KMS-11 (cell line): ENCODE data around the gene ZBED2.

ENCODE experiments used
- H2AFZ ChIP-seq: fragments of 200-600 bp; sonication (generic); 2 replicates; pipeline ENCODE4 v1.6.1; 2016; ENCODE audit warnings: antibody characterized with exemption, mixed run types, low read depth
- H3K27ac ChIP-seq: fragments of 200-600 bp; sonication (generic); 2 replicates; pipeline ENCODE4 v1.6.1; 2016; ENCODE audit warnings: mild to moderate bottlenecking, mixed run types
- H3K27me3 ChIP-seq: fragments of 200-600 bp; sonication (generic); 2 replicates; pipeline ENCODE4 v1.6.1; 2017; ENCODE audit warnings: mild to moderate bottlenecking, low read depth, mixed run types, moderate library complexity; ENCODE audit not compliant: insufficient read depth
- H3K36me3 ChIP-seq: fragments of 200-600 bp; sonication (generic); 2 replicates; pipeline ENCODE4 v1.6.1; 2017; ENCODE audit warnings: mild to moderate bottlenecking, mixed run types; ENCODE audit not compliant: insufficient read depth
- H3K4me1 ChIP-seq: fragments of 200-600 bp; sonication (generic); 2 replicates; pipeline ENCODE4 v1.6.1; 2016; ENCODE audit warnings: mild to moderate bottlenecking, low read depth, mixed run types; ENCODE audit not compliant: poor library complexity, severe bottlenecking
- H3K4me2 ChIP-seq: fragments of 200-600 bp; sonication (generic); 2 replicates; pipeline ENCODE4 v1.7.0; 2016; ENCODE audit warnings: mild to moderate bottlenecking, mixed run types
- H3K4me3 ChIP-seq: fragments of 200-600 bp; sonication (generic); IDR thresholded peaks from 2 replicates; pipeline ENCODE4 v1.6.1; 2017; ENCODE audit warnings: low read depth, low read length, mixed read lengths; ENCODE audit not compliant: insufficient read depth
- H3K79me2 ChIP-seq: fragments of 200-600 bp; sonication (generic); 2 replicates; pipeline ENCODE4 v1.6.1; 2016; ENCODE audit warnings: low read depth, mixed run types; ENCODE audit not compliant: insufficient read depth
- H3K9ac ChIP-seq: fragments of 200-600 bp; sonication (generic); 2 replicates; pipeline ENCODE4 v1.6.1; 2016; ENCODE audit warnings: mild to moderate bottlenecking, mixed run types
- H4K20me1 ChIP-seq: fragments of 200-600 bp; sonication (generic); 2 replicates; pipeline ENCODE4 v1.6.1; 2016; ENCODE audit warnings: mild to moderate bottlenecking, mixed run types; ENCODE audit not compliant: insufficient read depth
- TF ChIP-seq, protein P1 (sequence below): fragments of 200-600 bp; sonication (generic); conservative IDR thresholded peaks from 2 replicates; pipeline ENCODE4 v1.6.1; 2017; ENCODE audit warnings: low read depth, mild to moderate bottlenecking, antibody characterized with exemption, low read length, moderate library complexity, mixed read lengths

ZBED2 gene

DNA sequence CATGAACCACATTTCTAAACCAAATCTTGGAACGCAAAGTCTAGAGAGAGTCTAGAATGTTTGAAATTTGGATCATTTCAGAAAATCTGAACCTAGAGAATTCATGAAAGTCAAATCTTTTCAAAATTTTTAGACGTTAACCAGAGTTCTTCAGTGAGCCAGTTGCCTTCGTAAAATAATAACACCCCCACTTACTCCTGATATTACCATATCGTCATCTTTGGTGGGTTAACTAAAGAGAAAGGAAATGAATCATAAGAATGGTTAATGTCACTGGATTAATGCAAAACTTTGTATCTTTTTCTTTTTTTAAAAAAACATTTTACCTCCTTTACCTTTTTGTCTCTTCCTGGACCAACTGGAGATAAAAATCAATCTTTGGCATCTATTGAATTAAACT, 1.2 kb upstream of the ZBED2 start:
- no peaks in the 10 kb centered on the region for H3K36me3 ChIP-seq
- H4K20me1 ChIP-seq: no peaks in the 10 kb centered on the region
- no peak overlapping the region for H3K9ac ChIP-seq
- H3K27me3 ChIP-seq: no peaks in the 10 kb centered on the region
- H3K4me3 ChIP-seq: no peak overlapping the region
- no peak overlapping the region for H3K4me2 ChIP-seq
- TF ChIP-seq, protein P1, sequence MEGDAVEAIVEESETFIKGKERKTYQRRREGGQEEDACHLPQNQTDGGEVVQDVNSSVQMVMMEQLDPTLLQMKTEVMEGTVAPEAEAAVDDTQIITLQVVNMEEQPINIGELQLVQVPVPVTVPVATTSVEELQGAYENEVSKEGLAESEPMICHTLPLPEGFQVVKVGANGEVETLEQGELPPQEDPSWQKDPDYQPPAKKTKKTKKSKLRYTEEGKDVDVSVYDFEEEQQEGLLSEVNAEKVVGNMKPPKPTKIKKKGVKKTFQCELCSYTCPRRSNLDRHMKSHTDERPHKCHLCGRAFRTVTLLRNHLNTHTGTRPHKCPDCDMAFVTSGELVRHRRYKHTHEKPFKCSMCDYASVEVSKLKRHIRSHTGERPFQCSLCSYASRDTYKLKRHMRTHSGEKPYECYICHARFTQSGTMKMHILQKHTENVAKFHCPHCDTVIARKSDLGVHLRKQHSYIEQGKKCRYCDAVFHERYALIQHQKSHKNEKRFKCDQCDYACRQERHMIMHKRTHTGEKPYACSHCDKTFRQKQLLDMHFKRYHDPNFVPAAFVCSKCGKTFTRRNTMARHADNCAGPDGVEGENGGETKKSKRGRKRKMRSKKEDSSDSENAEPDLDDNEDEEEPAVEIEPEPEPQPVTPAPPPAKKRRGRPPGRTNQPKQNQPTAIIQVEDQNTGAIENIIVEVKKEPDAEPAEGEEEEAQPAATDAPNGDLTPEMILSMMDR: no peak
- no peak overlapping the region for H2AFZ ChIP-seq
- no peak overlapping the region for H3K27ac ChIP-seq
- no peaks in the 10 kb centered on the region for H3K79me2 ChIP-seq
- H3K4me1 ChIP-seq: no peaks in the 10 kb centered on the region

DNA sequence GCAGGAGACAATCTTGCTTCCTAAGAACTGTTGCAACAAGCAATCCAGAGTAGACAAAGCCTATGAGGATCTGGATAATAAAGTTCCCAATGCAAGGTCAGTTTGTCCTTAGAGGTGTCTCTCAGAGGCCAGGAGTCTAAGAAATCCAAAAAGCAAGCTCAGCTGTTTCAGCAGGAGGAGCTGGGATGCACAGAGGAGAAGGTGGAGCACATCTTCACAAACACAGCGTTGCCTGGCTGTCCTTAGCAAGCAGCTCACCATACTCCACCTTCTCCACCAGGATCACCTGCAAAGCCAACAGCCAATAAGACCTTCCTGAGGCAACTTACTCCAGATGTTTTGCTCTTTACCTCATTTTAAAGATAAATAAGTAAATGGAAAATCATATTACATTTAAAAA, 365 bp downstream of the ZBED2 start:
- H3K27me3 ChIP-seq: no peaks in the 10 kb centered on the region
- no peaks in the 10 kb centered on the region for H3K4me1 ChIP-seq

DNA sequence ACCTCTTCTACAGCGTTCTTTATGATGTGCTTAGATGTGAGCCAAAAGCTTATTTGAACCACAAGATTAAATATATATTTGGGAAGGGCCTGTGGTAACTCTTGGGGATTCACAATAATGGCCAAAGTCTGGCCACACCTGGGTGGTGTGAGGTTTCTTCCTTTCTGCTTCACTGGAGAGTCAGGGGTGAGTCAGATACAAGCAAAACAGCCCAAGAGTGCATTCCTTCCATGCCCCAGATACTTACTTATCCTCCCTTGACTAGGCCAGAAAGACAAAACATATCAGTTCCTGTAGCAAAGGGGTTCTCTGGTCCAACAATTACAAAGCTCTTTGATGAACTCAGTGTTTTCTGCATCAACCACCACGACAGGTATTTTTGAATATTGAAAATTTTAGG, 941 bp downstream of the ZBED2 start:
- no peaks in the 10 kb centered on the region for H3K27me3 ChIP-seq
- H3K4me1 ChIP-seq: no peaks in the 10 kb centered on the region
- H3K4me3 ChIP-seq: no peak overlapping the region
- no peak overlapping the region for H3K9ac ChIP-seq
- no peak overlapping the region for H2AFZ ChIP-seq
- H3K27ac ChIP-seq: no peak overlapping the region
- no peaks in the 10 kb centered on the region for H3K79me2 ChIP-seq
- TF ChIP-seq, protein P1: no peak
- no peak overlapping the region for H3K4me2 ChIP-seq
- H4K20me1 ChIP-seq: no peaks in the 10 kb centered on the region
- no peaks in the 10 kb centered on the region for H3K36me3 ChIP-seq

More for the DNA sequence above, 365 bp downstream of the ZBED2 start:
- Histone ChIP-seq H4K20me1 (no peaks in the 10 kb centered on the region), H3K4me3 (no peak overlapping the region), H2AFZ (no peak overlapping the region), H3K27ac (no peak overlapping the region), H3K9ac (no peak overlapping the region), H3K4me2 (no peak overlapping the region), H3K79me2 (no peaks in the 10 kb centered on the region), H3K36me3 (no peaks in the 10 kb centered on the region)
- TF ChIP-seq, protein P1: no peak

DNA sequence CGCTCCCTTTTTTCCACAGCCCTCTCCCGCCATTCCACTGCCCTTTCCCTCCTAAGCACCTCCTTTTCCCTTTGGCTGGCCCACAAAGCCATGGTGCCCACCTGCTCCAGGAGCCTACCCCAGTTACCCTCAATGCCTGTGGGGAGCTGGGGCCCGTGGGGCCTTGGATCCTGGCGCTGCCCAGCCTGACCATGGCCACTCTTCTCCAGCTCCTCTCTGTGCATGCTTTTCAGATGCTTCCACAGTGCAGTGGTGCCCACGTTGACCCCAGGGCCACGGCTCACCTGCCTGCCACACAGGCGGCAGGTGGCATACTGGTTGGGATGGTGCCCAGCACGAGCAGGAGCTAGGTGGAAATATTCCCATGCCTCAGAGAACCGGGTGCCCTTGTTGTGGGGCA, 1.5 kb downstream of the ZBED2 start:
- H3K27me3 ChIP-seq: no peaks in the 10 kb centered on the region
- TF ChIP-seq, protein P1: no peak
- no peaks in the 10 kb centered on the region for H3K79me2 ChIP-seq
- H4K20me1 ChIP-seq: no peaks in the 10 kb centered on the region
- H3K4me1 ChIP-seq: no peaks in the 10 kb centered on the region
- H3K9ac ChIP-seq: no peak overlapping the region
- H3K4me3 ChIP-seq: no peak overlapping the region
- no peak overlapping the region for H2AFZ ChIP-seq
- H3K4me2 ChIP-seq: no peak overlapping the region
- no peak overlapping the region for H3K27ac ChIP-seq
- no peaks in the 10 kb centered on the region for H3K36me3 ChIP-seq
